ENCODE data around the gene NOS3. TPM values are rescaled to one million over a fixed set of nuclear protein-coding genes. Genes with fewer than 3 reads are reported as not detected.

The NOS3 gene
- polyA plus RNA-seq, 6 donors from 2014 or later, result 0.29 to 2.8 (median 1.3) TPM

DNA sequence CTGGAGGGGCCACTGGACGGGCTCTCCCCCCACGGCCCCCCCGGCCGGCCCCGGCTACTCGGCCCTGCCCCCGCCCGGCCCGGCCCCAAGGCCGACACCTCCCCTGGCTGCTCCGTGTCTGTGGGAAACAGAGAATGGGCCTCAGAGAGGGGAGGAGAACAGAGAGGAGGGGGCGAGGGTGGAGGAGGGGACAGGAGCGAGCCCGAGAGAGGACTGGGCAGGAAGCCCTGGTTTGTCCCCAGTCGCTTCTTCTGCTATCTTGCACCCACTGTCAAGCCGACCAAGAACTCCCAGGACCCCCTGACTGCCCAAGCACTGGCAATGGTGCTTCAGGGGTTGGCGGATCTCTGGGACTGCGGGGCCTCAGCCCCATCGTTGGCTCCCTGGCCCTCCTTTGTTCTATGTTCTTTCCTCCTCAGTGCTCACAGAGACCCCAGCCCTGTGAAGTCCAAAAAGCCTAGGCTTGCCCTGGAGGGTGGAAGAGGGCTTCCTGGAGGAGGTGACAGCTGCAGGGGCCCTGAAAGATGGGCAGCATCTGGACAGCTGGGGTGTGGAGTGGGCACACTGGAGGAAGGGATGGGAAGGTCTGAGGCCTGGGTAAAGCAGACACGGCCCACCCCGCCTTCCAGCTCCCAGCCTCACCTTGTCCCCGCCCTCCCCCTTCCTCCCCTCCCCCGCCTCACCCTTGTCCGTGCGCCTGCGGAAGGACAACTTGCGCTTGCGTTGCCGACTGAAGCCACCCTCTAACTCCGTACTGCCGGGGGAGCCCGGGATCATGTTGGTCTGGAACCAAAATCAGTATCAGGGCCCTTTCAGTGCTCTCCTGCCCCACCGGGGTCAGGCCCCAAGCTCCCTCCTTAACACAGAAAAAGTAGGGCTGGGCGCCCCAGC lies 42.8 kb upstream of the NOS3 start:
- H3K27ac Mint-ChIP-seq, result no peak overlapping the region
- no peak for ATAC-seq (ENCODE audit: low read depth in 2 of 2)
- DNase-seq, result no peak
- H3K27me3 Mint-ChIP-seq, result peaks cover 0 to 64% (median 41%) of the 10 kb centered on the region in 3 donors
- no peaks in the 10 kb centered on the region for H3K9me3 Mint-ChIP-seq
- H3K4me1 Mint-ChIP-seq, result peaks cover 0 to 3% (median 2%) of the 10 kb centered on the region in 3 donors
- no peak overlapping the region for H3K4me3 Mint-ChIP-seq
- H3K36me3 Mint-ChIP-seq, result no peaks in the 10 kb centered on the region

DNA sequence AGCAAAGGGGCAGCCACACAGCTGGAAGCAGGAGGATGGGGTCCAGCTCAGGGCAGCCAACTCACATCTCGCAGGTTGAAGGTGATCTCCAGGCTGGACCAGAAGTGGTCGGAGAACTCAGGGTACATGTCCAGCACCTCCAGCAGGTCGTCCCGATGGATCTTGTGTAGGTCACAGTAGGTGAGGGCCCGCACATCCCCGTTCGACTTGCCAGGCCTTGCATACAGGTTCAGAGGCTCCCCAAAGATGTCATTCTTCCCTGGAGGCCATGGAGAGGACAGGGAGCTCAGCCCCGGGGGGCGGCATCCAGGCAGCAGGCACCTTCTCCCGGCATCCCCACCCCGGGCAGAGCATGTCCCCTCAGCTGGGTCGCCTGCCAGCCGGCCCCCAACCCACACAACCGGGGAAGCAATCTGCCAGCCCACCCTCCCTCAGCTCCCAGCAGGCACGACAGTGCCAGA lies 42.0 kb upstream of the NOS3 start:
- peaks cover 0 to 3% (median 2%) of the 10 kb centered on the region in 3 donors for H3K4me1 Mint-ChIP-seq
- ATAC-seq (ENCODE audit: low read depth in 2 of 2) (no peak), DNase-seq (no peak)
- H3K27me3 Mint-ChIP-seq, result peaks cover 5 to 72% (median 50%) of the 10 kb centered on the region in 3 donors
- no peaks in the 10 kb centered on the region for H3K36me3 Mint-ChIP-seq
- H3K4me3 Mint-ChIP-seq, result no peak overlapping the region
- no peaks in the 10 kb centered on the region for H3K9me3 Mint-ChIP-seq
- H3K27ac Mint-ChIP-seq, result no peak overlapping the region

DNA sequence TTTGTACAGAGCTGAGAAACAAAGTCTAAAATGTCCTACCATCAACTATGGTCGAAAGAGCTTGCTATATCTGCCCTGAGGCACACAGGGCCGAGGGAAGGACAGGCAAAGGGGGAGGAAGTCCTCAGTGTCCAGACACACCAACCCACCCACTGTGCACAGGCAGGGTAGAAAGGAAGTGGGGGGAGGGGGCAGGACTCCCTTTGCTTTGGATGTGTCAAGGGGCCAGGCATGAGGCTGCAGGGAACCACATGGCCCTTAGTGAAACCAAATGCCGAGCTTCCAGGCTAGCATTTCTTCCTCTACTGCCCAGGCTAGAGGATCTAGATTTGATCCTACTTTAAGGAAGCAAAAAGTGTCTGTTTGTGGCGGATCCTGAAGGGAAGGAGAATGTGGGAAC lies 41.3 kb upstream of the NOS3 start:
- DNase-seq (no peak), ATAC-seq (ENCODE audit: low read depth in 2 of 2) (no peak)
- Mint-ChIP-seq H3K27ac (no peak overlapping the region), H3K4me1 (peaks cover 0 to 3% (median 2%) of the 10 kb centered on the region in 3 donors), H3K27me3 (peaks cover 5 to 78% (median 54%) of the 10 kb centered on the region in 3 donors), H3K36me3 (no peaks in the 10 kb centered on the region), H3K9me3 (no peaks in the 10 kb centered on the region), H3K4me3 (no peak overlapping the region)

DNA sequence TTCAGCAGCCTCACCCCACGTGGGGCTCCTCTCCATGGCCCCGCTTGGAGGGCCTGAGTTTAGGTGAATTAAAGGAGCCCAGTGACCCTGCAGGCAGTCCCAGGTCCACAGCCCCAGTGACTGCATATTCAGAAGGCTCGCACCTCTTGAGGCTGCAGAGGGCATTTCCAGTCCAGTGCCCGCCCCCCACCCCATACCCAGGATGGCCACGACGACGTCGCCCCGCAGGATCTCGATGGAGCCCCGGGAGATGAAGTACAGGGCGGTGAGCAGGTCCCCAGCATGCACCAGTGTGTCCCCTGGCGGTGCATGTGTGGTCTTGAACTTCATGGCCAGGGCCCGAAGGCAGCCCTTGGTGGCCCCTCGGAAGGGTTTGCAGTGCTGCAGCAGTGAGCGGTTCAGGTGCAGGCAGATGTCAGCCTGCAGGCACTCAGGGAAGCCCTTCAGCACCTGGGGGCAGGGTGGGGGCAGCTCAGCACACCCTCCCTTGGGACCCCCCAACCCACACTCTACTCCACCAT lies 40.8 kb upstream of the NOS3 start:
- H3K27me3 Mint-ChIP-seq, result peaks cover 5 to 79% (median 59%) of the 10 kb centered on the region in 3 donors

DNA sequence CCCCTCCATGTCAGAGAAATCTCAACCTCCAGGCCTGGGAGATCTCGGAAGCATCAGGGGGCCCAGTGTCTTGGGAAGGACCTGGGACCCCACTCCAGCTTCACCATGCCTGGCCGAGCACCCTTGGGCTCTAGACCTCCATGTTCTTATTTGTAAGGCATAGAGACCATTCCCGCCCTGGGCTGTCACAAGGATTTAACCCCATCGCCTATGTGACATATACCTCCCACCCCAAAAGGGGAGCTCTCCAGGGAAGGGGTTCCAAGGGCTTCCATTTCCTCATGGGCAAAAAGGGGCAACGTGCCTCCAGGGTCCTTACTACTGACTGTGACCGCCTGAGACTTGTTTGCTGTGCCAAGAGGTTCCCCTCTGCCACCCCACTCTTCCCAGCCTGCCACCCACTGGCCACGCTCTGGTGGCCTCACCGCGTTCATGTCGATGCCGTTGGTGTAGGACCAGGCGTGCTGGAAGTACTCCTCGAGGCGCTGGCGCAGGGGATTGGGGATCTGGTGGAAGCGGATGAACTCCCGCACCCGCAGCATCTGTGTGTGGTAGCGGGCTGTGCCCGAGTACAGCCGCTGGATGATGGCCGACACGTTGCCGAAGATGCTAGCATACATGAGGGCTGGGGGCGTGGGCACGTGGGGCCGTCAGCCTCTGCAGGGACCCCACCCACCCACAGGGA lies 40.2 kb upstream of the NOS3 start:
- Mint-ChIP-seq H3K4me3 (peak overlapping the region in 1 of 8 donors; percentile 42), H3K36me3 (no peaks in the 10 kb centered on the region), H3K9me3 (no peaks in the 10 kb centered on the region), H3K27me3 (peaks cover 5 to 76% (median 57%) of the 10 kb centered on the region in 3 donors), H3K27ac (no peak overlapping the region), H3K4me1 (peaks cover 0 to 3% (median 2%) of the 10 kb centered on the region in 3 donors)
- DNase-seq (no peak), ATAC-seq (ENCODE audit: low read depth in 2 of 2) (no peak)

More for the DNA sequence above, 40.8 kb upstream of the NOS3 start:
- H3K9me3 Mint-ChIP-seq, result no peaks in the 10 kb centered on the region
- ATAC-seq (ENCODE audit: low read depth in 2 of 2) (no peak), DNase-seq (no peak)
- no peak overlapping the region for H3K4me3 Mint-ChIP-seq
- H3K36me3 Mint-ChIP-seq, result no peaks in the 10 kb centered on the region
- no peak overlapping the region for H3K27ac Mint-ChIP-seq
- peaks cover 0 to 3% (median 2%) of the 10 kb centered on the region in 3 donors for H3K4me1 Mint-ChIP-seq

DNA sequence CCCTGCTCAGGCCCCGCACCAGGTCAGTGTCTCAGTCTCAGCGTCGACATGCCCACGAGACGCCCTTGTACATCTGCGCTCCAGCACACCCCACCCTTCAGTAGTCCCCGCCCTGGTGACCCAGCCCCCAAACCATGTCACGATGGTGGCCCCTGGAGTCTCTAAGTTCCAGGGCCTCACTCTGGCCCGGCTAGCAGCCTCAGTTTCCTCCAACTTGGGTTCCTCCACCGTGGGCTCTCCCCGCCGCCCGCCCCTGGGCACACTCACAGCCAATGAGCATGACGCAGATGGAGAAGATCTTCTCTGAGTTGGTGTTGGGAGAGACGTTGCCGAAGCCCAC lies 39.7 kb upstream of the NOS3 start:
- Mint-ChIP-seq H3K27me3 (peaks cover 8 to 76% (median 58%) of the 10 kb centered on the region in 3 donors), H3K27ac (peak overlapping the region in 1 of 6 donors; percentile 33), H3K4me1 (peaks cover 0 to 7% (median 2%) of the 10 kb centered on the region in 3 donors), H3K9me3 (no peaks in the 10 kb centered on the region), H3K36me3 (no peaks in the 10 kb centered on the region), H3K4me3 (no peak overlapping the region)
- DNase-seq (no peak), ATAC-seq (ENCODE audit: low read depth in 2 of 2) (no peak)

DNA sequence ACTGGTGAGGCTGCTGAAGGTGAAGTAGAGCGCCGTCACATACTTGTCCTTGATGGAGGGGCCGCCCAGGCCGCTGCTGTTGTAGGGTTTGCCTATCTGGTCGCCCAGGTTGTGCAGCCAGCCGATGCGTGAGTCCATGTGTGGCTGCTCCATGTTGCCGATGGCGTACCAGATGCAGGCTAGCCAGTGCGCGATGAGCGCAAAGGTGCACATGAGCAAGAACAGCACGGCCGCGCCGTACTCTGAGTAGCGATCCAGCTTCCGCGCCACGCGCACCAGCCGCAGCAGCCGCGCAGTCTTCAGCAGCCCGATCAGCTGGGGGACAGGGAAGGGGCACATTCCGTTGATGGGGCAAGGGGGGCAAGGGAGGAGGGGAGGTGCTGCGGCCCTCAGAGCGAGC lies 39.3 kb upstream of the NOS3 start:
- Mint-ChIP-seq H3K9me3 (no peaks in the 10 kb centered on the region), H3K27me3 (peaks cover 9 to 73% (median 58%) of the 10 kb centered on the region in 3 donors), H3K27ac (peak overlapping the region in 1 of 6 donors; percentile 54), H3K4me1 (peaks cover 0 to 7% (median 1%) of the 10 kb centered on the region in 3 donors), H3K36me3 (no peaks in the 10 kb centered on the region), H3K4me3 (no peak overlapping the region)
- no peak for ATAC-seq (ENCODE audit: low read depth in 2 of 2)
- no peak for DNase-seq

DNA sequence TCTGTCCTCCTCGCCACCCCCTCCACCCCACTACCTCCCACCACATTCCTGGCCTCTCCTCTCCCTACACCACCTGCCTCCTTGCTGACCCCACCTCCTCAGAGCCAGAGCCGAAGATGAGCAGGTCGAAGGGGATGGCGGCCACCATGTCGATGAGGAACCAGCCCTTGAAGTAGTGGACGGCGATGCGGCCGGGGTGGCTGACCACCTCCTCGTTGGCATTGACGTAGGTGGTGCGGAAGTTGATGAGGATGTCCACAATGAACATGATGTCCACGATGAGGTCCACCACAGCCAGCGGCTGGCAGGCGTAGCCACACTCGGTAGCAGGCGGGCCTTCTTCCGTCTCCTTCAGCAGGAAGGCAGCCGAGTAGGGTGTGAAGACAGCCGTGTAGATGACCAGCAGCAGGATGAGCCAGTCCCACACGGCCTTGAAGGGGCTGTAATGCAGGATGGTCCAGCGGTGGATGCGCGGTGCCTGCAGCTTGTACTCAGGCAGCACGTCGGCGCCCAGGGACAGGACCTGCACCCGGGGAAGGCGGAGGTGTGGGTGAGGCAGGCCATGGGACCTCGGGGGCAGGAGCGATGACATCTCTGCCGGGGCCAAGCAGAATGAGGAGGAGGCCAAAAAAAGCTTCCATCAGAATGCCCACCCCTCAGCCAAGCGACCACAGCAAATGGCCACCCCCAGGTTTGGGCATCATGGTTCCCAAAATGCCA lies 38.3 kb upstream of the NOS3 start:
- peaks cover 2 to 7% (median 4%) of the 10 kb centered on the region in 3 donors for H3K4me1 Mint-ChIP-seq
- ATAC-seq (ENCODE audit: low read depth in 2 of 2) (no peak), DNase-seq (no peak)
- peaks cover 0 to 8% of the 10 kb centered on the region in 2 donors for H3K36me3 Mint-ChIP-seq
- peaks cover 18 to 79% (median 63%) of the 10 kb centered on the region in 3 donors for H3K27me3 Mint-ChIP-seq
- no peak overlapping the region for H3K4me3 Mint-ChIP-seq
- no peaks in the 10 kb centered on the region for H3K9me3 Mint-ChIP-seq
- H3K27ac Mint-ChIP-seq, result no peak overlapping the region

DNA sequence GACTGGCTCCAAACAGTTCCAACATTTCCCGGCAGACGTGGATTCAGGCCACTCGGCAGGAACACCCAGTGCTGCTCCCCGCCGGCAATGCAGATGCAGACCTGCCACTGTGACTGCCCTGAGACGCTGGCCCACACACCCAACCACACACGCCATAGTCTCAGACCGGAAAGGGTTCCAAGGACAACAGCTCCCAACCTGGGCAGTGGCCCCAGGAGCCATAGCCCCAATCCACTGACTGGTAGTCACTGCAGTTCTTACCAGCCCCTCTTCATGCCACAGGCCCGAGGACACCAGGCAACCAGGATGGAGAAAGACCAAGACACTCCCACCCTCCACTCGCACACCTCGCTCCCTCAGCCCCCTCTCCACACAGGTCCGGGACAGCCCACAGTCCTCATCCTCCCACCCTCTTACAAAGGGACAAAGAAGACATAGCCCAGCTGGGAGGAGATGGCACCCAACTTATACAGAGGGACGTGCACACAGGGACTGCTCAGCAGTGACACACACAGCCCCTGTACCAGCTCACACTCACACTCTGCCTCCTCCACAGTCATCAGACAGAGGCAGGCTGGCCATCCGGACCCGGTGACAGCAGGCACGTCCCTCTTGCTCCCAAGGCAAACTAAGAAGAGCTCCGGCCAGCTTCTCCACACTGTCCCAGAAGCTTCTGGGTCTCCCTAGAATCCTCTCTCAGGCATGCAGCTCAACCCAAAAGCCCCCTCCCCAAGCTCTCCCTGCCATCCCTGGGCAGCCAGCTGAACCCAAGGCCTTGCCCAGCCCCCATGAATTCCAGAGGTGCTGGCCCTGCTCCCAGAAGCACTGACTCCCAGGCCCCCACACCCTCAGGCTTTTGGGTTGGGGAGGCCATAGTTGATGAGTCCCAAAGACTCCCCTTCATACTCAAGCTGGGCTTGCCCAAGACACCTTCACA lies 37.5 kb upstream of the NOS3 start:
- Mint-ChIP-seq H3K36me3 (peaks cover 0 to 10% of the 10 kb centered on the region in 2 donors), H3K4me3 (no peak overlapping the region), H3K9me3 (no peaks in the 10 kb centered on the region), H3K4me1 (peaks cover 2 to 7% (median 5%) of the 10 kb centered on the region in 3 donors), H3K27me3 (peaks cover 18 to 75% (median 61%) of the 10 kb centered on the region in 3 donors), H3K27ac (no peak overlapping the region)
- DNase-seq, result no peak
- no peak for ATAC-seq (ENCODE audit: low read depth in 2 of 2)

DNA sequence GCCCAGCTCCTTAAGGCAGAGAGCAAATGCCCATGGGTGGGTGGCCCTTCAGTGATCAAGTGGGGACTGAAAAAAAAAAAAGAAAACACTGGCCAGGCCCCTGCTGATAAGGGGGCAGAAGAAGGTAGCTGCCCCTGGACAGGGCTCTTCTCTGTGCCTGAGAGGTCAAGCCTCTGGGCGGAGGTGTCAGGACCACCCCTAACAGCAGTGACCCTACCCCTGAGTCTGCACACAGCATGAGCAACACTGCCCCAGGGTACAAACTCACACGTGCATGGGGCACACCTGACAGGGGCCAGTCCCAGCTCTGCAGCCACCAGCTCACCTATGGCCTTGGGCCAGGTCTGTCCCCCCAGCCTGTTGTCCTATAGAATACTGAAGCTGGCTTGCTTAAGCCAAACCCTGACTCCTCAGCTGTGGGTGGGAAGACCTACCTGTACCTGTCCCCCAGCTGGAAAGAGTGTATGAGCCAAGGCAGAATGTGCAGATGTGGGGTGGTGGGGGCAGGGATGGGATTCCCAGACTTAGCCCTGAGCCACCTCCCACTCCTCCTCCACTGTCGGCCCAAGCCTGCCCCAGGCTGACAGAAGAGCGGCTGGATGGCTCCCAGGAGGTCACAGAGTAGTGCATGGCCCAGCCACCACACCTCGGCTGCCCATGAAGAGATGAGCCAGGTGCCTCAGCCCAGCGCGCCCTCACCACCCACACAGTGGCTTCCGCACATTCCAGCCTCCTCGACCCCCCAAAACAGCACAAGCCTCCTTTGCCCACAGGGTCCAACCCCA lies 36.4 kb upstream of the NOS3 start:
- ATAC-seq (ENCODE audit: low read depth in 2 of 2), result no peak
- no peaks in the 10 kb centered on the region for H3K9me3 Mint-ChIP-seq
- peaks cover 24 to 74% (median 60%) of the 10 kb centered on the region in 3 donors for H3K27me3 Mint-ChIP-seq
- no peak overlapping the region for H3K4me3 Mint-ChIP-seq
- peaks cover 0 to 10% of the 10 kb centered on the region in 2 donors for H3K36me3 Mint-ChIP-seq
- H3K4me1 Mint-ChIP-seq, result peaks cover 5% of the 10 kb centered on the region in 3 donors
- H3K27ac Mint-ChIP-seq, result no peak overlapping the region
- DNase-seq, result no peak

DNA sequence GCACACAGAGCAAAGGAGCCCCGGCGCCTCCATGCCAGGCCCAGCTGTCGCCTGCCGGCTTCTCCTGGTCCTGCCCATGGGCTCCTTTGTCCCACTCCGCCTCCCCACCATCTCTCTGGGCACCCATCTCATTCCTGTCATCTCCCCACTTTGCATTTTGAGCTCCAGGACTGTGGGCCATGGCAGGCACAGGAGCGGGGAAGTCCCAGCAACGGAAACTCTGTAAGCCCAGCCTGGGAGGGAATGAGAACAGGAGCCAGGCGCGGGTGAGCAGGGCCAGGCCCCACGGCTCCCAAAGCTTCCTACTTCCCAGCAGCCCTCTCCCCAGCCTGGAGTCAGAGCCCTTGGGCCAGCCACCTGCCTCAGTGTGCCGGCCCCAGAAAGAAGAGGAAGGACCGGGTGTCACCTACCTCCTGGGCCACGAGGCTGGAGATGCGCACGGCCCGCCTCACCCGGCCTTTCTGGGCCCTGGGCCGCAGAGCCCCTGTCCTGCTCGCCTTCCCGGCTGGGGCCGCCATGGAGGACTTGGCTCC lies 35.8 kb upstream of the NOS3 start:
- no peak overlapping the region for H3K4me3 Mint-ChIP-seq
- no peak overlapping the region for H3K27ac Mint-ChIP-seq
- H3K9me3 Mint-ChIP-seq, result no peaks in the 10 kb centered on the region
- DNase-seq, result no peak
- peaks cover 5 to 7% (median 5%) of the 10 kb centered on the region in 3 donors for H3K4me1 Mint-ChIP-seq
- ATAC-seq (ENCODE audit: low read depth in 2 of 2), result no peak
- peaks cover 30 to 75% (median 63%) of the 10 kb centered on the region in 3 donors for H3K27me3 Mint-ChIP-seq
- peaks cover 0 to 10% of the 10 kb centered on the region in 2 donors for H3K36me3 Mint-ChIP-seq

All from naive B cell (primary cell).